GM18508 (cell line): ENCODE data around the gene SLC4A1AP.

Experiments used
- ATAC-seq: cut with Tn5 transposase; IDR thresholded peaks from one replicate; pipeline ENCODE4 v1.9.1; 2021; ENCODE audit warnings: moderate number of reproducible peaks; ENCODE audit not compliant: insufficient read depth, unreplicated experiment

Gene SLC4A1AP

GRCh38 chr2:27717070-27717795 lies 53.5 kb downstream of the SLC4A1AP start:
- no peak for ATAC-seq

- no peak for ATAC-seq
These were observed 56.4 kb downstream of the SLC4A1AP start for GRCh38 chr2:27720004-27720551.

GRCh38 chr2:27721335-27721734 lies 57.6 kb downstream of the SLC4A1AP start:
- no peak for ATAC-seq

- ATAC-seq = no peak
These were observed 58.3 kb downstream of the SLC4A1AP start for GRCh38 chr2:27721884-27722485.

- ATAC-seq = no peak
These were observed 59.9 kb downstream of the SLC4A1AP start for GRCh38 chr2:27723372-27724144.

- no peak for ATAC-seq
These were observed 60.5 kb downstream of the SLC4A1AP start for GRCh38 chr2:27724191-27724590.

- ATAC-seq = no peak
These were observed 61.4 kb downstream of the SLC4A1AP start for GRCh38 chr2:27724905-27725701.

GRCh38 chr2:27727257-27727656 lies 63.6 kb downstream of the SLC4A1AP start:
- ATAC-seq = no peak

GRCh38 chr2:27728081-27728858 lies 64.6 kb downstream of the SLC4A1AP start:
- no peak for ATAC-seq

- no peak for ATAC-seq
These were observed 65.5 kb downstream of the SLC4A1AP start for GRCh38 chr2:27729198-27729597.

- ATAC-seq = no peak
These were observed 65.9 kb downstream of the SLC4A1AP start for GRCh38 chr2:27729614-27730013.

- no peak for ATAC-seq
These were observed 66.6 kb downstream of the SLC4A1AP start for GRCh38 chr2:27730261-27730662.

GRCh38 chr2:27730980-27731691 lies 67.4 kb downstream of the SLC4A1AP start:
- ATAC-seq = no peak

- no peak for ATAC-seq
These were observed 70.6 kb downstream of the SLC4A1AP start for GRCh38 chr2:27734305-27734704.

GRCh38 chr2:27735263-27735904 lies 71.7 kb downstream of the SLC4A1AP start:
- ATAC-seq = no peak

GRCh38 chr2:27736031-27736889 lies 72.6 kb downstream of the SLC4A1AP start:
- ATAC-seq = no peak

- ATAC-seq = no peak
These were observed 73.2 kb downstream of the SLC4A1AP start for GRCh38 chr2:27736890-27737204.
